GM12892 (cell line): ENCODE results near the gene NKX1-1.

Experiments used
- POLR2A ChIP-seq: IDR thresholded peaks from 2 replicates; pipeline ENCODE4 v1.6.1; 2011; ENCODE audit warnings: low read depth, low read length, control low read depth
- POLR2AphosphoS5 ChIP-seq: IDR thresholded peaks from 2 replicates; pipeline ENCODE4 v1.6.1; 2011; ENCODE audit warnings: low read depth, low read length, control low read depth
- TAF1 ChIP-seq: IDR thresholded peaks from 2 replicates; pipeline ENCODE4 v1.6.1; 2011; ENCODE audit warnings: low read depth, mild to moderate bottlenecking, control low read depth, low read length, borderline replicate concordance

GRCh38 chr4:1358421-1359143 lies 47.7 kb downstream of the NKX1-1 start:
- no peak for TF ChIP-seq TAF1
- TF ChIP-seq POLR2A, result no peak
- TF ChIP-seq POLR2AphosphoS5, result no peak
